ENCODE results near the gene RAB10.
A peak's percentile ranks its signal among the peaks of the same experiment; 100 is the strongest.

The RAB10 gene

DNA sequence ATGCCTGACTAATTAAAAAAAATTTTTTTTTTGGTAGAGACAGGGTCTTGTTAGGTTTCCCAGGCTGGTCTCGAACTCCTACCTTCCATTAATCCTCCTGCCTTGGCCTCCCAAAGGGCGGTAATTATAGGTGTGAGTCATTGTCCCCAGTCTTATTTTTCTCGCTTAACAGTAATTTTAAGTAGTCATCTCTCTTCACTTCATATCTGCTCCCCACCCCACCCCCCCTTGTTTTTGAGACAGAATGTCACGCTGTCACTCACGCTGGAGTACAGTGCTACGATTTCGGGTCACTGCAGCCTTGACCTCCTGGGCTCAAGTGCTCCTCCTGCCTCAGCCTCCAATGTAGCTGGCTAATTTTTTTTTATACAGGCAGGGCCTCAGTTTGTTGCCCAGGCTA is 27.7 kb downstream of the RAB10 start:
- ATAC-seq (ENCODE audit: insufficient read depth, low read depth) (no peak), DNase-seq (no peak)
- Histone ChIP-seq H4K20me1 (ENCODE audit: insufficient read depth, low read length) (peaks cover 49% of the 10 kb centered on the region), H3K4me2 (ENCODE audit: insufficient read depth, low read length) (no peak overlapping the region), H3K27ac (ENCODE audit: low read length) (no peak overlapping the region), H3K9ac (ENCODE audit: low read depth, low read length) (no peak overlapping the region), H3K9me3 (ENCODE audit: insufficient read depth, low read length, severe bottlenecking) (no peaks in the 10 kb centered on the region), H3K4me1 (ENCODE audit: insufficient read depth, low read length) (no peaks in the 10 kb centered on the region), H3K79me2 (ENCODE audit: insufficient read depth, low read length) (peaks cover 99% of the 10 kb centered on the region), H3K36me3 (ENCODE audit: insufficient read depth, low read length) (peaks cover 23% of the 10 kb centered on the region; the same call in 1 of the 2 replicates), H3K4me3 (ENCODE audit: low read depth in 1 of 2, low read length in 2 of 2) (no peak overlapping the region), H2AFZ (ENCODE audit: low read depth, low read length) (no peak overlapping the region), H3K27me3 (ENCODE audit: insufficient read depth, low read length, poor library complexity) (no peaks in the 10 kb centered on the region)
- TF ChIP-seq, protein P1, sequence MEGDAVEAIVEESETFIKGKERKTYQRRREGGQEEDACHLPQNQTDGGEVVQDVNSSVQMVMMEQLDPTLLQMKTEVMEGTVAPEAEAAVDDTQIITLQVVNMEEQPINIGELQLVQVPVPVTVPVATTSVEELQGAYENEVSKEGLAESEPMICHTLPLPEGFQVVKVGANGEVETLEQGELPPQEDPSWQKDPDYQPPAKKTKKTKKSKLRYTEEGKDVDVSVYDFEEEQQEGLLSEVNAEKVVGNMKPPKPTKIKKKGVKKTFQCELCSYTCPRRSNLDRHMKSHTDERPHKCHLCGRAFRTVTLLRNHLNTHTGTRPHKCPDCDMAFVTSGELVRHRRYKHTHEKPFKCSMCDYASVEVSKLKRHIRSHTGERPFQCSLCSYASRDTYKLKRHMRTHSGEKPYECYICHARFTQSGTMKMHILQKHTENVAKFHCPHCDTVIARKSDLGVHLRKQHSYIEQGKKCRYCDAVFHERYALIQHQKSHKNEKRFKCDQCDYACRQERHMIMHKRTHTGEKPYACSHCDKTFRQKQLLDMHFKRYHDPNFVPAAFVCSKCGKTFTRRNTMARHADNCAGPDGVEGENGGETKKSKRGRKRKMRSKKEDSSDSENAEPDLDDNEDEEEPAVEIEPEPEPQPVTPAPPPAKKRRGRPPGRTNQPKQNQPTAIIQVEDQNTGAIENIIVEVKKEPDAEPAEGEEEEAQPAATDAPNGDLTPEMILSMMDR (IDR thresholded peaks at IDR 0.05; ENCODE audit: borderline replicate concordance, extremely low read depth, low read length, poor library complexity, severe bottlenecking): no peak
- TF ChIP-seq EZH2 (IDR thresholded peaks at IDR 0.05; ENCODE audit: borderline replicate concordance, low read depth, low read length, severe bottlenecking): no peak

DNA sequence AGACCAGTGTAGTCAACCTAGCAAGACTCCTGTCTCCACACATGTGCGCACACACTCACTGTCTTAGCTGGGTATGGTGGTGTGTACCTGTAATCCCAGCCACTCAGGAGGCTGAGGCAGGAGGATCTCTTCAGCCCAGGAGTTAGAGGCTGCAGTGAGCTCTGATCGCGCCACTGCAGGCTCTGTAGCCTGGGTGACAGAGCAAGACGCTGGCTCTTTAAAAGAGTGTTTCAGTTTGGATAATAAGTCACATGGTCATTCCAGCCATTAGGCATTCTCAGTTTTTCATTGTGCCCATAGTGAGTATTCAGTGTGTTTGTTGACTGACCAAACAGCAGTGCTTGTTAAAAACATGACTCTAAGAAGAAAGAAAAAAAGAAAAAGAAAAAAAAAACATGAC is 31.0 kb downstream of the RAB10 start:
- H4K20me1 ChIP-seq (ENCODE audit: insufficient read depth, low read length): peaks cover 39% of the 10 kb centered on the region
- peaks cover 95% of the 10 kb centered on the region for H3K79me2 ChIP-seq (ENCODE audit: insufficient read depth, low read length)
- no peak for TF ChIP-seq EZH2 (IDR thresholded peaks at IDR 0.05; ENCODE audit: borderline replicate concordance, low read depth, low read length, severe bottlenecking)
- TF ChIP-seq, protein P1 (IDR thresholded peaks at IDR 0.05; ENCODE audit: borderline replicate concordance, extremely low read depth, low read length, poor library complexity, severe bottlenecking): no peak
- H3K9ac ChIP-seq (ENCODE audit: low read depth, low read length): no peak overlapping the region
- peaks cover 18% of the 10 kb centered on the region; the same call in 1 of the 2 replicates for H3K36me3 ChIP-seq (ENCODE audit: insufficient read depth, low read length)
- no peak overlapping the region for H2AFZ ChIP-seq (ENCODE audit: low read depth, low read length)
- H3K4me1 ChIP-seq (ENCODE audit: insufficient read depth, low read length): peaks cover 27% of the 10 kb centered on the region
- H3K9me3 ChIP-seq (ENCODE audit: insufficient read depth, low read length, severe bottlenecking): no peaks in the 10 kb centered on the region
- H3K4me3 ChIP-seq (ENCODE audit: low read depth in 1 of 2, low read length in 2 of 2): no peak overlapping the region
- H3K27me3 ChIP-seq (ENCODE audit: insufficient read depth, low read length, poor library complexity): no peaks in the 10 kb centered on the region
- ATAC-seq (ENCODE audit: insufficient read depth, low read depth) (no peak), DNase-seq (no peak)
- H3K4me2 ChIP-seq (ENCODE audit: insufficient read depth, low read length): no peak overlapping the region
- no peak overlapping the region for H3K27ac ChIP-seq (ENCODE audit: low read length)

DNA sequence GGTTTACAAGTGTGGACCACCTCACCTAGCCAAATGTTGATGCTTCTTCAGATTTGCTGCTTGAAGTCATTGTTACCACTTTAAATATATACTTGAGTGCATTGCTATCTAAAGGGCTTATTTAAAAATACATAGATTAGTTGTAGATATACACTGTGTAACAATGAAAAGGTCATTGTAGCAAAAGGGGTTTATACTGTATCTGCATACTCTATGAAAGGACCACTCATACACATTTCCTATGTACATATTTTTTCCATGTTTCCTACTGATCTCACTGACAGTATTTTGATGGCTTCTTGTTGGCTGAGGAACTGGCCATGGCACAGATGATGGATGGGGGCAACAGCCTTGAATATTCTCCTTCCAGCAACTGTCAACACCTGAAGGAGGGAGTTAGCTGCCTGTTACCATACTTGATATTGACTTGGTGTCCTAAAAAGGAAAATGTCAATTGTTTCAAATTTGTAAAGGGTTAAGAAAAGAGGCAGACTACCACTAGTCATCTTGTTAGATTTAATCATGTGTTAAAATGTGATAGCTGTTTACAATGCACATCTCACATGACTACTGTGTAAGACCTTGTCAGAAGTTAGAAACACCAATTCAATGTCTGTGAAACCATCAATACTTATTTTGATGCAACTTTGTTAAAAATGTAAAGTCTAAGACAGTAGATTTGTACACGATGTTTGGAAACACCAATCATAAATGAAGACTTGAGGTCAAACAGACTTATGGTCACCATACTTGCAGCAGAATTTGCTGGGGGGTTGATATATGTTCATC is 33.5 kb downstream of the RAB10 start:
- Histone ChIP-seq H4K20me1 (ENCODE audit: insufficient read depth, low read length) (peaks cover 34% of the 10 kb centered on the region), H3K9ac (ENCODE audit: low read depth, low read length) (no peak overlapping the region), H3K4me3 (ENCODE audit: low read depth in 1 of 2, low read length in 2 of 2) (no peak overlapping the region), H3K4me1 (ENCODE audit: insufficient read depth, low read length) (peaks cover 29% of the 10 kb centered on the region), H3K9me3 (ENCODE audit: insufficient read depth, low read length, severe bottlenecking) (no peaks in the 10 kb centered on the region), H2AFZ (ENCODE audit: low read depth, low read length) (no peak overlapping the region), H3K27ac (ENCODE audit: low read length) (peak overlapping the region; percentile 52), H3K36me3 (ENCODE audit: insufficient read depth, low read length) (peaks cover 11% of the 10 kb centered on the region; the same call in 1 of the 2 replicates), H3K79me2 (ENCODE audit: insufficient read depth, low read length) (peaks cover 96% of the 10 kb centered on the region), H3K27me3 (ENCODE audit: insufficient read depth, low read length, poor library complexity) (no peaks in the 10 kb centered on the region), H3K4me2 (ENCODE audit: insufficient read depth, low read length) (no peak overlapping the region)
- DNase-seq (no peak), ATAC-seq (ENCODE audit: insufficient read depth, low read depth) (no peak)
- no peak for TF ChIP-seq EZH2 (IDR thresholded peaks at IDR 0.05; ENCODE audit: borderline replicate concordance, low read depth, low read length, severe bottlenecking)
- TF ChIP-seq, protein P1 (IDR thresholded peaks at IDR 0.05; ENCODE audit: borderline replicate concordance, extremely low read depth, low read length, poor library complexity, severe bottlenecking): no peak

All from DND-41 (cell line).